SK-N-SH (cell line): Measurements from ENCODE around the gene PTPN4. TPM values are rescaled to one million over a fixed set of nuclear protein-coding genes. Genes with fewer than 3 reads are reported as not detected.

Experiments
- CTCF ChIA-PET: fragments of 300-600, 350-600 bp; formaldehyde crosslinking; extraction: SDS; loops from one replicate; lab custom pipeline; 2021; lab: Yijun Ruan, JAX
- POLR2A ChIA-PET: fragments of 350-600 bp; sonication (Branson Sonifier 250); formaldehyde crosslinking; extraction: SDS; loops from one replicate; lab custom pipeline; 2020; ENCODE audit warnings: antibody characterized with exemption, inconsistent platforms; lab: Yijun Ruan, JAX
- DNase-seq: peaks from one replicate; pipeline ENCODE4 v3.0.0; 2012
- H2AFZ ChIP-seq: fragments of 200-600 bp; sonication (generic); 2 replicates; pipeline ENCODE4 v1.8.1; 2016; ENCODE audit warnings: antibody characterized with exemption, mild to moderate bottlenecking, low read depth
- H3F3A ChIP-seq: fragments of 200-600 bp; sonication (generic); replicated peaks from 2 replicates; pipeline ENCODE3; 2016; ENCODE audit warnings: antibody characterized with exemption, mild to moderate bottlenecking; ENCODE audit not compliant: insufficient read depth
- H3K27ac ChIP-seq, 2 experiments: fragments of 200-500 bp in 1 of 2; fragments of 200-600 bp in 1 of 2; sonication (Bioruptor generic) in 1 of 2; sonication (generic), shearing (Covaris generic) in 1 of 2; 2 replicates each; pipeline versions ENCODE4 v1.5.1 to v1.6.1; 2014 to 2016; ENCODE audit warnings: low read depth in 2 of 2, inconsistent platforms in 1 of 2, low read length in 1 of 2, mild to moderate bottlenecking in 1 of 2, mixed read lengths in 1 of 2
- H3K27me3 ChIP-seq: fragments of 200-600 bp; sonication (generic), shearing (Covaris generic); 2 replicates; pipeline ENCODE4 v1.6.1; 2016; ENCODE audit warnings: mixed run types; ENCODE audit not compliant: insufficient read depth
- H3K36me3 ChIP-seq, 2 experiments: fragments of 200-500 bp in 1 of 2; fragments of 200-600 bp in 1 of 2; sonication (Bioruptor generic) in 1 of 2; sonication (generic) in 1 of 2; replicated peaks in 1 of 2; 2 replicates each; pipeline versions ENCODE3 to v1.5.1; 2014 to 2016; ENCODE audit warnings: low read length in 1 of 2, mild to moderate bottlenecking in 1 of 2; ENCODE audit not compliant: insufficient read depth in 2 of 2, control insufficient read depth in 1 of 2
- H3K4me1 ChIP-seq, 2 experiments: fragments of 200-500 bp in 1 of 2; fragments of 200-600 bp in 1 of 2; sonication (Bioruptor generic) in 1 of 2; sonication (generic), shearing (Covaris generic) in 1 of 2; 2 replicates each; pipeline versions ENCODE4 v1.5.1 to v1.6.1; 2014 to 2016; ENCODE audit warnings: low read depth in 1 of 2, low read length in 1 of 2, mixed run types in 1 of 2; ENCODE audit not compliant: insufficient read depth in 2 of 2, control insufficient read depth in 1 of 2
- H3K4me2 ChIP-seq: fragments of 200-600 bp; sonication (generic), shearing (Covaris generic); 2 replicates; pipeline ENCODE4 v1.6.1; 2017; ENCODE audit warnings: mixed run types
- H3K4me3 ChIP-seq, 2 experiments: fragments of 200-500 bp in 1 of 2; fragments of 200-600 bp in 1 of 2; sonication (Bioruptor generic) in 1 of 2; sonication (generic), shearing (Covaris generic) in 1 of 2; 2 replicates each; pipeline versions ENCODE4 v1.5.1 to v1.8.1; 2014 to 2016; ENCODE audit warnings: low read depth in 2 of 2, inconsistent platforms in 1 of 2, low read length in 1 of 2, mild to moderate bottlenecking in 1 of 2, mixed read lengths in 1 of 2, moderate library complexity in 1 of 2
- H3K79me2 ChIP-seq: fragments of 200-600 bp; sonication (generic); 2 replicates; pipeline ENCODE4 v1.8.1; 2017; ENCODE audit warnings: mild to moderate bottlenecking; ENCODE audit not compliant: insufficient read depth
- H3K9ac ChIP-seq: fragments of 200-600 bp; sonication (generic); 2 replicates; pipeline ENCODE4 v1.6.1; 2017; ENCODE audit warnings: mixed run types
- H3K9me2 ChIP-seq: fragments of 200-600 bp; sonication (generic); 2 replicates; pipeline ENCODE4 v1.6.1; 2017; ENCODE audit warnings: mixed run types
- H3K9me3 ChIP-seq: fragments of 200-600 bp; sonication (generic); 2 replicates; pipeline ENCODE4 v1.6.1; 2017; ENCODE audit warnings: mixed run types, mild to moderate bottlenecking, moderate library complexity
- H4K20me1 ChIP-seq: fragments of 200-600 bp; sonication (generic); 2 replicates; pipeline ENCODE4 v1.6.1; 2017; ENCODE audit warnings: mild to moderate bottlenecking, mixed run types; ENCODE audit not compliant: insufficient read depth
- CHD2 ChIP-seq: fragments of 150-350 bp; IDR thresholded peaks from 2 replicates; pipeline ENCODE4 v1.6.1; 2018; ENCODE audit warnings: low read length; ENCODE audit not compliant: partially characterized antibody
- GATA2 ChIP-seq: sonication (generic); formaldehyde crosslinking; IDR thresholded peaks from 2 replicates; pipeline ENCODE4 v1.5.0; 2020; ENCODE audit warnings: mild to moderate bottlenecking, missing genetic modification reagents
- NFIC ChIP-seq: IDR thresholded peaks from 2 replicates; pipeline ENCODE4 v1.4.0; 2012; ENCODE audit warnings: borderline replicate concordance
- PBX3 ChIP-seq: IDR thresholded peaks from 2 replicates; pipeline ENCODE4; 2012
- RCOR1 ChIP-seq: fragments of 150-350 bp; IDR thresholded peaks from 2 replicates; pipeline ENCODE4 v1.6.1; 2017; ENCODE audit warnings: antibody characterized with exemption, low read length
- REST ChIP-seq: IDR thresholded peaks from 2 replicates; pipeline ENCODE4 v1.6.1; 2012; ENCODE audit warnings: mild to moderate bottlenecking, low read depth, low read length, moderate library complexity
- USF1 ChIP-seq: IDR thresholded peaks from 2 replicates; pipeline ENCODE4 v1.4.0; 2012; ENCODE audit warnings: low read depth, borderline replicate concordance
- USF2 ChIP-seq: fragments of 150-350 bp; IDR thresholded peaks from 2 replicates; pipeline ENCODE4 v1.6.1; 2017; ENCODE audit warnings: antibody characterized with exemption, low read length, low read depth, borderline replicate concordance
- polyA plus RNA-seq, 3 experiments: library from polyadenylated mRNA; depleted of rRNA; stranded (reverse); fragments of >200 nt; gene quantifications; 2 replicates each; pipeline ENCODE4 v1.2.3, GENCODE V29; 2012

PTPN4 gene
- polyA plus RNA-seq, 1 of the 3 experiments (the other 2 are of a cell fraction) = 6.2 TPM

- no peak for TF ChIP-seq REST
- no peak for TF ChIP-seq PBX3
- TF ChIP-seq USF2 = no peak
- TF ChIP-seq CHD2 = no peak
- no peak for TF ChIP-seq RCOR1
- TF ChIP-seq GATA2 (CRISPR knock-in tag) = no peak
- TF ChIP-seq USF1 = no peak
These were observed 180.2 kb downstream of the PTPN4 start (continued) for GRCh38 chr2:119939915-119940314.

- CTCF ChIA-PET = interaction anchor here (0.5 to 1.2 kb wide), 3 partner anchors 15 to 234 kb away, joined by 3 to 4 read pairs (median 3); no protein-coding TSS in a partner anchor
- H3K4me1 ChIP-seq = no peaks in the 10 kb centered on the region; a peak in 1 of 4 replicates
- H3K36me3 ChIP-seq = peaks cover 6 to 15% of the 10 kb centered on the region in 2 experiments
- DNase-seq = no peak
- no peaks in the 10 kb centered on the region for H3K27me3 ChIP-seq
- H3K79me2 ChIP-seq = no peaks in the 10 kb centered on the region
- TF ChIP-seq NFIC = no peak
- H3K4me3 ChIP-seq = no peak overlapping the region
- POLR2A ChIA-PET = no interaction called here
- no peak overlapping the region for H3K4me2 ChIP-seq
- H3K9me2 ChIP-seq = no peaks in the 10 kb centered on the region
- no peak overlapping the region for H3K9ac ChIP-seq
- no peaks in the 10 kb centered on the region for H3F3A ChIP-seq
- no peaks in the 10 kb centered on the region for H4K20me1 ChIP-seq
- no peak overlapping the region for H2AFZ ChIP-seq
- no peaks in the 10 kb centered on the region for H3K9me3 ChIP-seq
- no peak overlapping the region for H3K27ac ChIP-seq
These were observed 181.1 kb downstream of the PTPN4 start for GRCh38 chr2:119940856-119941255.
